Myocyte (in vitro differentiated cells): ENCODE measurements around the gene DEPDC7. TPM values are rescaled to one million over a fixed set of nuclear protein-coding genes. Genes with fewer than 3 reads are reported as not detected.

Experiments
- DNase-seq: peaks from one replicate; pipeline ENCODE4 v3.0.0-alpha.2; 2012; ENCODE audit warnings: low read depth
- total RNA-seq: library from RNA; depleted of rRNA; stranded (reverse); fragments of >200 nt; gene quantifications from 2 replicates; pipeline ENCODE4 v1.2.3, GENCODE V29; 2014

The DEPDC7 gene
- total RNA-seq, 1 donor from 2014 or later = 20.6 TPM

DNA sequence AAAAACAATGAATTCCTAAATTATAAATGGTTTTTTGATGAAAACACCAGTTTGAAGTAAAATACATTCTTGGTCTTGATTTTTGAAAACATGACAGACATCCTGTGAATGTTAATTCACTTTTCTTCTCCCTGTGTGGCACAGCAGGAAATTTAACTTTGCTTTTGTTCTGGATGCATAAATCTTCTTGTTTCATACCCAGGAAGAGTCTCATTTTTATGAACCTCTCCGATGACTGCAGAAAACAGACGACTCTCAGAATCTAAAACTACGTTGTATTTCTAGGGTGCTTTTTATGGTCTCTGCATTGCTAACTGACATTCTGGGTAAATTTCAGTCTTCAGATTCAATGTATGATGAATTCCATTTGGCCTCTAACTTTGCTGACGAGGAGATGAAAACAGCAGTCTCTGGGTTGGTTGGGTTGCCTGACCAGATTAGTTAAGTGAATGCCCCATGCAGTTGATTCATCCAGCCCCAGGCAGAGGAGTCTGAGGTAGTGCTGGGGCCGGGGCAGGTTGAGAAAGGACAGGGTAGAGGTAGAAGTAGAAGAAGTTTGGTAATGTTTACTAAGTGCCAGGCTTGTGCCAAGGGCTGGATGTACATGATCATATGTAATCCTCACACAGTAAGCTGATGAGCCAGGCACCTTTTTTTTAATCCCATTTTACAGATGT lies 43.8 kb downstream of the DEPDC7 start:
- DNase-seq = no peak

DNA sequence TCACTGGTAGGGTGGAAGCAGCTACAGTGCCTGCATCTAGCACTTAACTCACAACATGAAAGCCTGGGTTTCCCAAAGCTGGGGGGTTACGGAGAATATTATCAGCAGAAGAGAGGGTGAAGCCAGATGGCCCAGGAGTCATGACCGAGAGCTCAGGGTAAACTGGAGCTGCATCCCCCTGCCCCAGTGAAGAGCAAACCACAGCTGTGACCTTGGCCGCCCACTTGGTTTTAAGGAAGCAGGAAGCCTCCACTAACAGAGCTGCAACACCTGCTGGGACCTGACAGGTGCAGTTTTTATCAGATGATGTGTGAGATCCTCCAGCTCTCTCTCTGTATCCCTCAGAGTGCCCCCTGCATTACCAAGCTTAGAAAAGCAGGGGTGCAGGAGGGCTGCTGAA lies 44.6 kb downstream of the DEPDC7 start:
- DNase-seq = peak; percentile 65

GRCh38 chr11:33062137-33062536 lies 46.5 kb downstream of the DEPDC7 start:
- no peak for DNase-seq

GRCh38 chr11:33063326-33063881 lies 47.7 kb downstream of the DEPDC7 start:
- DNase-seq = no peak

DNA sequence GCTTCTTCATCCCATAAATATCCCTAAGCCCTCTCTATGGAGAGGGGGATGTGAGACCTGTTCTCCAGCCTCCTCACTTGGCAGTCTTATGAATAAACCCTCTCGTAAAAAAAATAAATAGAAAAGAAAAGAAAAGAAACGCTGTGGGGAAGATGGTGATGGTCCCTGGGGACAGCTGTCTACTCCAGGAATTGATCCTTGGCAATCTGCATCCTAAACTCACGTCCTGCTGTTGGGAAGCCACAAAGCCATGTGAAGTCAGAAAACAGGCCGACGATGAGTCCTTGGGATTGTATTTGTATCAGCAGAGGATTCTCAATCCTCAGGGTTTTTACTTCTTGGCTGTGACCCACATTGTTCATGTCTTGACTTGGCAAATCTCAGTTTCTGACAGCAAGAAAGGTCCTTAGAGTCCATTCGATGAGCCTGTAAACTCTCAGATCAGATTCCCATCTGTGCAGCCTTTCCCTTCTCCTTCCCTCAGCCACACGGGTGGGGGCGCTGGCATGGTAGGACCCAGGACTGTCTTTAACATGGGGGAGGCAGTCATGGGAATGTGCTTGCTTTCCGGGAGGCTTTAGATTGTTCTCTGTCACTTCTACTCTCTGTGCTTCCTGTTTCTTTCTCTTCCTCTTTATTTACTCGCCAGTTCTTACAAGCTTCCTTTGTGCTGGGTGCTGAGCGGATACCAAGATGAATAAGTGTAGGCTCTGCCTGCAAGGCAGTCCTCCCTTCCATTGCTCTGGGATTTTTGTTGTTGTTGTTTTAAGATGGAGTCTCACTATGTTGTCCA lies 48.6 kb downstream of the DEPDC7 start:
- peak; percentile 15 for DNase-seq

GRCh38 chr11:33064866-33065265 lies 49.2 kb downstream of the DEPDC7 start:
- no peak for DNase-seq

GRCh38 chr11:33065445-33066178 lies 49.9 kb downstream of the DEPDC7 start:
- DNase-seq = peak; percentile 65

DNA sequence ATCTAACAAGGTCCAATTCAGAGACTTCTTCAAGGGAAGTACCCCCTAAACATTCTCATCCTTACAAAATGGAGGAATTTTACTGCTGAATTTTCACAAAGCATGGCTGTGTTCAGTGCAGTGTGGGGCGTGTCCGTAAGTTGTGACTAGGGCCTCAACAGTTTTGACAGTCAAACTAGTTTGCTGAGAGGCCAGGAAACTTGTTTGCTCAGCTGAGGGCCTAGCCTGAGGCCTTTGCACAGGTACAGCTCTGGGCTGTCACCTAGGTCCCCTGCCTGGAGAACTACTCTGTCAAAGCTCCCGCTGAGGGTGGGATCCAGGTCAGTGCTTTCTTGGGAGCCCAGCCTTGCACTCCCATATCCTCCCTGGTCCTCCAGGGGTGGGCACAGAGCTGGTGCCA lies 51.6 kb downstream of the DEPDC7 start:
- DNase-seq = no peak

- DNase-seq = no peak
Measured at GRCh38 chr11:33068611-33069340, 53.1 kb downstream of the DEPDC7 start.

GRCh38 chr11:33072465-33072864 lies 56.8 kb downstream of the DEPDC7 start:
- no peak for DNase-seq

Other genes starting within 250 kb of the DEPDC7 start
- gene CCDC73, start 221.2 kb upstream of the DEPDC7 start, total RNA-seq = not detected in 2 replicates
- 0.08 and 0.21 TPM in 2 replicates for gene PRRG4, start 186.0 kb upstream of the DEPDC7 start, total RNA-seq
- 17.5 and 19.2 TPM in 2 replicates for gene QSER1, start 123.1 kb upstream of the DEPDC7 start, total RNA-seq
- gene TCP11L1, start 23.7 kb downstream of the DEPDC7 start, total RNA-seq = 20.3 and 40.2 TPM in 2 replicates
- gene CSTF3, start 145.6 kb downstream of the DEPDC7 start, total RNA-seq = 24.4 and 28.5 TPM in 2 replicates
- 166 and 185 TPM in 2 replicates for gene HIPK3, start 241.5 kb downstream of the DEPDC7 start, total RNA-seq